HCT116 (cell line): Measurements from ENCODE around the gene CLEC4C. TPM values are rescaled to one million over a fixed set of nuclear protein-coding genes. Genes with fewer than 3 reads are reported as not detected.

Experiments
- ATAC-seq: fragments of 200-7000 bp; cut with Tn5 transposase; 2 replicates; pipeline ENCODE4 v1.9.1; 2020; ENCODE audit warnings: mild to moderate bottlenecking, moderate library complexity
- BruUV-seq: library from RNA; stranded (reverse); fragments of 400-500 nt; replicated peaks from 2 replicates; lab custom pipeline; 2021; lab: Mats Ljungman, UMichigan
- CTCF ChIA-PET: fragments of 300-600 bp; sonication (Branson Sonifier 250); formaldehyde crosslinking; loops from one replicate; lab custom pipeline; 2021; ENCODE audit warnings: antibody characterized with exemption; lab: Charles Lee
- POLR2A ChIA-PET: fragments of 300-600, 350-600 bp; sonication (Branson Sonifier 250); formaldehyde crosslinking; loops from one replicate; lab custom pipeline; 2021; ENCODE audit warnings: antibody characterized with exemption; lab: Charles Lee
- RAD21 ChIA-PET, 2 experiments: fragments of 300-600 bp; sonication (Branson Sonifier 250); formaldehyde crosslinking; loops; one replicate each; lab custom pipeline; 2023; ENCODE audit warnings: low total read pairs in 2 of 2; ENCODE audit not compliant: uncharacterized antibody in 2 of 2, unreplicated experiment in 2 of 2, low non-redundant PET in 1 of 2; lab: Charles Lee
- DNase-seq: peaks from one replicate; pipeline ENCODE4 v3.0.0-alpha.2; 2010; ENCODE audit warnings: low read depth, low spot score
- H2AFZ ChIP-seq: fragments of 200-600 bp; shearing (Covaris generic), sonication (generic); 2 replicates; pipeline ENCODE4 v1.6.1; 2017; ENCODE audit warnings: low read depth, mixed run types, mixed read lengths, antibody characterized with exemption, low read length; ENCODE audit not compliant: poor library complexity, severe bottlenecking
- H3K27ac ChIP-seq: 2 replicates; pipeline ENCODE4 v1.5.1; 2012; ENCODE audit warnings: low read depth, low read length
- H3K27me3 ChIP-seq: fragments of 200-600 bp; sonication (generic); 2 replicates; pipeline ENCODE4 v1.6.1; 2016; ENCODE audit warnings: mixed run types, low read length, mixed read lengths; ENCODE audit not compliant: insufficient read depth
- H3K36me3 ChIP-seq, 2 experiments: fragments of 200-500 bp in 1 of 2; fragments of 200-600 bp in 1 of 2; sonication (Bioruptor generic) in 1 of 2; sonication (generic) in 1 of 2; 2 replicates each; pipeline versions ENCODE4 v1.5.1 to v1.6.1; 2014 to 2016; ENCODE audit warnings: low read length in 2 of 2, inconsistent platforms in 1 of 2, mixed read lengths in 1 of 2, mixed run types in 1 of 2; ENCODE audit not compliant: insufficient read depth in 2 of 2, control insufficient read depth in 1 of 2
- H3K4me1 ChIP-seq, 2 experiments: fragments of 200-600 bp in 1 of 2; sonication (generic) in 1 of 2; 2 replicates each; pipeline versions ENCODE4 v1.5.1 to v1.6.1; 2012 to 2017; ENCODE audit warnings: low read length in 2 of 2, inconsistent platforms in 1 of 2, mild to moderate bottlenecking in 1 of 2, mixed read lengths in 1 of 2, mixed run types in 1 of 2, moderate library complexity in 1 of 2; ENCODE audit not compliant: insufficient read depth in 2 of 2, control insufficient read depth in 1 of 2
- H3K4me2 ChIP-seq: fragments of 200-600 bp; sonication (generic); 2 replicates; pipeline ENCODE4 v1.6.1; 2017; ENCODE audit warnings: mixed run types, low read length, mixed read lengths
- H3K4me3 ChIP-seq, 2 experiments: fragments of 200-600 bp in 1 of 2; sonication (generic) in 1 of 2; replicated peaks in 1 of 2; 2 replicates each; pipeline ENCODE4 v1.5.1; 2011 to 2016; ENCODE audit warnings: low read length in 2 of 2, control low read depth in 1 of 2, low read depth in 1 of 2, mild to moderate bottlenecking in 1 of 2, mixed read lengths in 1 of 2, mixed run types in 1 of 2
- H3K79me2 ChIP-seq: fragments of 200-600 bp; sonication (generic); 2 replicates; pipeline ENCODE4 v1.6.1; 2017; ENCODE audit warnings: mild to moderate bottlenecking, mixed run types, low read length, moderate library complexity, mixed read lengths; ENCODE audit not compliant: insufficient read depth
- H3K9ac ChIP-seq: fragments of 200-600 bp; sonication (generic); 2 replicates; pipeline ENCODE4 v1.6.1; 2016; ENCODE audit warnings: low read length, mixed read lengths
- H3K9me2 ChIP-seq: fragments of 200-600 bp; sonication (generic), shearing (Covaris generic); 2 replicates; pipeline ENCODE4 v1.6.1; 2017; ENCODE audit warnings: mixed run types, mild to moderate bottlenecking, moderate library complexity; ENCODE audit not compliant: insufficient read depth
- H3K9me3 ChIP-seq, 2 experiments: fragments of 200-500 bp in 1 of 2; fragments of 200-600 bp in 1 of 2; sonication (Bioruptor generic) in 1 of 2; sonication (generic) in 1 of 2; 2 replicates each; pipeline ENCODE4 v1.6.1; 2014 to 2017; ENCODE audit warnings: low read length in 2 of 2, mixed read lengths in 2 of 2, inconsistent platforms in 1 of 2, low read depth in 1 of 2, mild to moderate bottlenecking in 1 of 2, mixed run types in 1 of 2, moderate library complexity in 1 of 2; ENCODE audit not compliant: control insufficient read depth in 1 of 2, insufficient read depth in 1 of 2
- H4K20me1 ChIP-seq: fragments of 200-600 bp; sonication (generic), shearing (Covaris generic); 2 replicates; pipeline ENCODE4 v1.6.1; 2017; ENCODE audit warnings: mixed run types, mild to moderate bottlenecking, moderate library complexity; ENCODE audit not compliant: insufficient read depth
- CBX3 ChIP-seq: IDR thresholded peaks from 2 replicates; pipeline ENCODE4 v1.6.1; 2012; ENCODE audit warnings: low read depth
- CTCF ChIP-seq, 3 experiments: fragments of 200-600 bp in 1 of 3; sonication (generic) in 1 of 3; IDR thresholded peaks in 2 of 3; conservative IDR thresholded peaks in 1 of 3; 2 replicates each; pipeline ENCODE4 v1.5.1; 2012 to 2017; ENCODE audit warnings: low read depth in 2 of 3, low read length in 2 of 3, antibody characterized with exemption in 1 of 3, borderline replicate concordance in 1 of 3, control low read depth in 1 of 3, mild to moderate bottlenecking in 1 of 3, mixed read lengths in 1 of 3, mixed run types in 1 of 3, moderate library complexity in 1 of 3; ENCODE audit not compliant: insufficient read depth in 1 of 3
- ELF1 ChIP-seq: IDR thresholded peaks from 2 replicates; pipeline ENCODE4 v1.6.1; 2012; ENCODE audit warnings: low read depth, borderline replicate concordance
- EZH2 ChIP-seq: fragments of 200-600 bp; sonication (generic); IDR thresholded peaks from 2 replicates; pipeline ENCODE4 v1.6.1; 2017; ENCODE audit warnings: antibody characterized with exemption, mixed run types
- FOSL1 ChIP-seq: IDR thresholded peaks from 2 replicates; pipeline ENCODE4 v1.6.1; 2012; ENCODE audit warnings: low read depth
- JUND ChIP-seq: IDR thresholded peaks from 2 replicates; pipeline ENCODE4 v1.6.1; 2012
- SP1 ChIP-seq: IDR thresholded peaks from 2 replicates; pipeline ENCODE4 v1.6.1; 2012; ENCODE audit warnings: low read depth
- SRF ChIP-seq: IDR thresholded peaks from 2 replicates; pipeline ENCODE4 v1.6.1; 2012; ENCODE audit warnings: low read depth
- TCF7L2 ChIP-seq: IDR thresholded peaks from 2 replicates; pipeline ENCODE4 v1.7.0; 2011; ENCODE audit warnings: borderline replicate concordance, inconsistent platforms; ENCODE audit not compliant: insufficient read depth, insufficient read length; ENCODE audit errors: extremely low read depth
- ZNF274 ChIP-seq: fragments of 200-500 bp; sonication (Bioruptor generic); IDR thresholded peaks from 2 replicates; pipeline ENCODE4 v1.6.1; 2014; ENCODE audit warnings: mild to moderate bottlenecking, low read depth, low read length, inconsistent platforms
- intact Hi-C: fragments of 100-400 bp; cut with micrococcal nuclease; formaldehyde crosslinking; loops from 2 replicates; pipeline ENCODE4 v1.10.0; 2022
- total RNA-seq: library from RNA; stranded (reverse); gene quantifications from one replicate; pipeline ENCODE4 v1.2.1, GENCODE V29; 2021; ENCODE audit not compliant: unreplicated experiment
- TF ChIP-seq, protein P1 (sequence below): IDR thresholded peaks from 2 replicates; pipeline ENCODE4 v1.6.1; 2012; ENCODE audit warnings: low read depth

The CLEC4C gene
- total RNA-seq, 1 experiment from 2014 or later: not detected

DNA sequence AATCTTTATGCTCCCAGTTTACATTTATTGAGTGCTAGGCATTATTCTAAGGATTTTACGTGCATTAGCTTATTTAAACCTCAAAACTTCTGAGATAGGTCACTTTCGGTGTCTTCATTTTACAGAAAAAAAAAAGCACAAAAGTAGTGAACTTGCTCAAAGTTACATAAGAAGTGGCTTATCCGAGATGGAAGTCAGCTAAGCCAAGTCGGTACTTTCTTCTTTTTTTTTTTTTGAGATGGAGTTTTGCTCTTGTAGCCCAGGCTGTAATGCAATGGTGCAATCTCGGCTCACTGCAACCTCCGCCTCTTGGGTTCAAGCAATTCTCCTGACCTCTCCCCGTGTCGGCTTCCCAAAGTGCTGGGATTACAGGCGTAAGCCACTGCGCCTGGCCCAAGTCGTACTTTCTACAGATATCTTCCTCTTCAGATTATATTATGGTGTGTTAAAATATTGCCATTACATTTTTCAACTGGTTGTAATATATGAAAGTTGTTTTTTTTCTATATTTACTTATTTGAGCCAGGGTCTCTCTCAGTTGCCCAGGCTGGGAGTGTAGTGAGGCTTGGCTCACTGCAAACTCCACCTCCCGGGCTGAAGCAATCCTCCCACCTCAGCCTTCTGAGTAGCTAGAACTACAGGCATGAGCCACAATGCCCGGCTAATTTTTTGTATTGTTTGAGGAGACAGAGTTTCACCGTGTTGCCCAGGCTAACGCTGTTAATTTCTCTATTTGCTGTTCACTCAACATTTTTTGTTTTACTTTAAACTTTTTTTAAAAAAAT lies 27.0 kb downstream of the CLEC4C start:
- Histone ChIP-seq H3K4me1 (no peaks in the 10 kb centered on the region), H3K4me3 (no peak overlapping the region), H4K20me1 (no peaks in the 10 kb centered on the region), H3K27me3 (no peaks in the 10 kb centered on the region), H3K4me2 (no peak overlapping the region), H3K9ac (no peak overlapping the region), H2AFZ (no peak overlapping the region), H3K9me2 (no peaks in the 10 kb centered on the region), H3K27ac (no peak overlapping the region)
- ChIA-PET CTCF (no interaction called here), POLR2A (no interaction called here), RAD21 (no interaction called here)
- ATAC-seq (no peak), DNase-seq (no peak)
- BruUV-seq: no TSS peak
- intact Hi-C loops: loop anchor here (5.0 kb wide), 1 partner anchor 87 kb away; no protein-coding TSS in a partner anchor
- TF ChIP-seq TCF7L2 (no peak), EZH2 (no peak), CBX3 (no peak), CTCF (IDR thresholded peaks at IDR 0.05 in 2 of 3, conservative IDR thresholded peaks at IDR 0.05 in 1 of 3; ENCODE audit: borderline replicate concordance in 1 of 3, insufficient read depth in 1 of 3, low read depth in 2 of 3, low read length in 2 of 3) (no peak), JUND (no peak), ZNF274 (no peak), SRF (no peak), ELF1 (no peak), SP1 (no peak), FOSL1 (no peak)
- TF ChIP-seq, protein P1, sequence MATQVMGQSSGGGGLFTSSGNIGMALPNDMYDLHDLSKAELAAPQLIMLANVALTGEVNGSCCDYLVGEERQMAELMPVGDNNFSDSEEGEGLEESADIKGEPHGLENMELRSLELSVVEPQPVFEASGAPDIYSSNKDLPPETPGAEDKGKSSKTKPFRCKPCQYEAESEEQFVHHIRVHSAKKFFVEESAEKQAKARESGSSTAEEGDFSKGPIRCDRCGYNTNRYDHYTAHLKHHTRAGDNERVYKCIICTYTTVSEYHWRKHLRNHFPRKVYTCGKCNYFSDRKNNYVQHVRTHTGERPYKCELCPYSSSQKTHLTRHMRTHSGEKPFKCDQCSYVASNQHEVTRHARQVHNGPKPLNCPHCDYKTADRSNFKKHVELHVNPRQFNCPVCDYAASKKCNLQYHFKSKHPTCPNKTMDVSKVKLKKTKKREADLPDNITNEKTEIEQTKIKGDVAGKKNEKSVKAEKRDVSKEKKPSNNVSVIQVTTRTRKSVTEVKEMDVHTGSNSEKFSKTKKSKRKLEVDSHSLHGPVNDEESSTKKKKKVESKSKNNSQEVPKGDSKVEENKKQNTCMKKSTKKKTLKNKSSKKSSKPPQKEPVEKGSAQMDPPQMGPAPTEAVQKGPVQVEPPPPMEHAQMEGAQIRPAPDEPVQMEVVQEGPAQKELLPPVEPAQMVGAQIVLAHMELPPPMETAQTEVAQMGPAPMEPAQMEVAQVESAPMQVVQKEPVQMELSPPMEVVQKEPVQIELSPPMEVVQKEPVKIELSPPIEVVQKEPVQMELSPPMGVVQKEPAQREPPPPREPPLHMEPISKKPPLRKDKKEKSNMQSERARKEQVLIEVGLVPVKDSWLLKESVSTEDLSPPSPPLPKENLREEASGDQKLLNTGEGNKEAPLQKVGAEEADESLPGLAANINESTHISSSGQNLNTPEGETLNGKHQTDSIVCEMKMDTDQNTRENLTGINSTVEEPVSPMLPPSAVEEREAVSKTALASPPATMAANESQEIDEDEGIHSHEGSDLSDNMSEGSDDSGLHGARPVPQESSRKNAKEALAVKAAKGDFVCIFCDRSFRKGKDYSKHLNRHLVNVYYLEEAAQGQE: no peak
- TF ChIP-seq, all 23 proteins: peak for 0
- no peaks in the 10 kb centered on the region for H3K79me2 ChIP-seq
- H3K9me3 ChIP-seq: no peaks in the 10 kb centered on the region
- H3K36me3 ChIP-seq: no peaks in the 10 kb centered on the region
